GM18951 (cell line): ENCODE data around the gene CDKL4.
"Not testable (repeated sequence)": the region's sequence is repeated elsewhere in the genome, so short reads cannot be mapped to it uniquely, and the experiment has no call there.

Experiments
- POLR2A ChIP-seq: IDR thresholded peaks from 4 replicates; pipeline ENCODE4 v1.6.1; 2011; ENCODE audit warnings: mild to moderate bottlenecking; ENCODE audit not compliant: insufficient read length, insufficient read depth; ENCODE audit errors: extremely low read depth
- in situ Hi-C: fragments of 300-500 bp; cut with MboI; formaldehyde crosslinking; loops from one replicate; pipeline ENCODE4 v1.12.0; 2022; ENCODE audit warnings: low sequenced_read_pairs, mixed read lengths, inconsistent platforms; ENCODE audit not compliant: unreplicated experiment

CDKL4 gene

GRCh38 chr2:39221459-39221858, 22.3 kb downstream of the CDKL4 start:
- no peak for TF ChIP-seq POLR2A
- in situ Hi-C loops = loop anchor here (10.0 kb wide), 2 partner anchors 147 to 267 kb away; no protein-coding TSS in a partner anchor

- in situ Hi-C loops = loop anchor here (10.0 kb wide), 2 partner anchors 145 to 265 kb away; no protein-coding TSS in a partner anchor
- TF ChIP-seq POLR2A = no peak
Observed at GRCh38 chr2:39220136-39220535, 23.6 kb downstream of the CDKL4 start.

- in situ Hi-C loops = no loop called here
Observed at GRCh38 chr2:39218391-39218790, 25.4 kb downstream of the CDKL4 start.

GRCh38 chr2:39217192-39217550, 26.6 kb downstream of the CDKL4 start:
- in situ Hi-C loops = no loop called here
- no peak for TF ChIP-seq POLR2A

More at GRCh38 chr2:39218391-39218790, 25.4 kb downstream of the CDKL4 start:
- no peak for TF ChIP-seq POLR2A

GRCh38 chr2:39216346-39217191, 27.2 kb downstream of the CDKL4 start:
- in situ Hi-C loops = no loop called here
- TF ChIP-seq POLR2A = no peak

GRCh38 chr2:39215545-39215944, 28.2 kb downstream of the CDKL4 start:
- TF ChIP-seq POLR2A = no peak
- in situ Hi-C loops = no loop called here

GRCh38 chr2:39213015-39213414, 30.8 kb downstream of the CDKL4 start:
- no peak for TF ChIP-seq POLR2A
- in situ Hi-C loops = no loop called here

- TF ChIP-seq POLR2A = no peak
- in situ Hi-C loops = no loop called here
Observed at GRCh38 chr2:39210846-39211245, 32.9 kb downstream of the CDKL4 start.

- no peak for TF ChIP-seq POLR2A
- in situ Hi-C loops = no loop called here
Observed at GRCh38 chr2:39203382-39203781, 40.4 kb downstream of the CDKL4 start.

GRCh38 chr2:39202639-39203369, 41.0 kb downstream of the CDKL4 start:
- in situ Hi-C loops = no loop called here
- no peak for TF ChIP-seq POLR2A

GRCh38 chr2:39197003-39197402, 46.8 kb downstream of the CDKL4 start:
- in situ Hi-C loops = not testable (repeated sequence)

- in situ Hi-C loops = no loop called here
- no peak for TF ChIP-seq POLR2A
Observed at GRCh38 chr2:39194686-39195085, 49.1 kb downstream of the CDKL4 start.

GRCh38 chr2:39188960-39189494, 54.7 kb downstream of the CDKL4 start:
- no peak for TF ChIP-seq POLR2A
- in situ Hi-C loops = no loop called here

GRCh38 chr2:39183673-39184072, 60.1 kb downstream of the CDKL4 start:
- in situ Hi-C loops = no loop called here
- no peak for TF ChIP-seq POLR2A

- no peak for TF ChIP-seq POLR2A
- in situ Hi-C loops = no loop called here
Observed at GRCh38 chr2:39181297-39181696, 62.5 kb downstream of the CDKL4 start.
